Dermis microvascular lymphatic vessel endothelial cell (primary cell): ENCODE data around the gene RCOR1. TPM values are rescaled to one million over a fixed set of nuclear protein-coding genes. Genes with fewer than 3 reads are reported as not detected.
"Not testable (repeated sequence)": the region's sequence is repeated elsewhere in the genome, so short reads cannot be mapped to it uniquely, and the experiment has no call there.

Source experiments
- DNase-seq, 2 donors: peaks; one replicate each; pipeline versions ENCODE4 v3.0.0 to v3.0.0-alpha.2; 2010; ENCODE audit warnings: low read depth in 2 of 2
- total RNA-seq: library from RNA; depleted of rRNA; stranded (reverse); fragments of >200 nt; gene quantifications from 2 replicates; pipeline ENCODE4 v1.2.1, GENCODE V29; 2014

Gene RCOR1
- total RNA-seq, 1 donor from 2014 or later = 11.4 TPM

DNA sequence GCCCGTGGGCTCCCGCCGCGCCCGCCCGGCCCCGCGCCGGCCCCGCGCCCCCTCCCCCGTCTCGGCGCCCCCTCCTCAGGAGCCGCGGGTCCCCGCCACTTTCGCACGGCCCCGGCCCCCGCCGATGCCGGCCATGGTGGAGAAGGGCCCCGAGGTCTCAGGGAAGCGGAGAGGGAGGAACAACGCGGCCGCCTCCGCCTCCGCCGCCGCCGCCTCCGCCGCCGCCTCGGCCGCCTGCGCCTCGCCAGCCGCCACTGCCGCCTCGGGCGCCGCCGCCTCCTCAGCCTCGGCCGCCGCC is 263 bp downstream of the RCOR1 start:
- DNase-seq = no peak

DNA sequence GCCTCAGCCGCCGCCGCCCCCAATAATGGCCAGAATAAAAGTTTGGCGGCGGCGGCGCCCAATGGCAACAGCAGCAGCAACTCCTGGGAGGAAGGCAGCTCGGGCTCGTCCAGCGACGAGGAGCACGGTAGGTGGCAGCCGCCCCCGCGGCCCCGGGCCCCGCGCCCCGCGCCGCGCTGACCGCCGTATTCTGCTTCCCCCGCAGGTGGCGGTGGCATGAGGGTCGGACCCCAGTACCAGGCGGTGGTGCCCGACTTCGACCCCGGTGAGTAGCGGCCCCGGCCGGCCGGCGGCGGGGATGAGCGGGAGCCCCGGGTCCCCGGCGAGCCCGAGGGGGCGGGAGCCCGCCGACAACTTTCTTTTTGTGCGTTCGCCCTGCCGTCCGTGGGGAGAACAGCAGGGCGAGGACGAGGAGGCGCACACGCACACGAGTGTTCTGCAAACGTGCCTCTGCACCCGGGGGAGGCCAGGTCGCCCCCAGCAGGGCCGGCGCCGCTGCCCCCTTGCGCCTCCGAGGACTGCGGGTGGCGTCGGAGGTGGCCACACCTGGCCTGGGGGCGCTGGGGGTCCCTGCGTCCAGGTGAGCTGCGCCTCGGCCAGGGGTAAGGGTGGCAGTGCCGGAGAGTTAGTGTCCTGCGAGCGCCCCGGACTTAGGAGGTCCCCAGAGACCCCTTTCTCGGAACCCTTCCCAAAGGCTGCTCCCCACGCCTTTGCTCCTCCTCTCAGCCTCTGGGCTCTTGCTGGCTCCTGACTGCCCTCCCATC is 794 bp downstream of the RCOR1 start:
- DNase-seq = peak in 1 of 2 donors; percentile 56

DNA sequence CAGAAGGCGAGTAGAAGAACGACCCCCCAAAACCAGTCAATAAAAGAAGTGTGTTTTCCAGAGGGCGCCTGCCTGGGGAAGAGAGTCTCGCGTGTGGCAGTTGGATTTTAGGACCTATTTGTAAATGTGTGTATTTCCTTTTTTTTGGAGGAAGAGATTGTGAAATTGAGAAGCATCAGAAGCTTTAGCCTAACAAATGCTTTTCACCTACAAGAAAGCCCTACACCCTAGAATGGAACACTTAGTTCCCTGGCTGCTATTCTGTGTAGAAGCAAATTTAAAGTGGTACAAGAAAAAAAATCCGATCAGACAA is 1.3 kb downstream of the RCOR1 start:
- no peak for DNase-seq

DNA sequence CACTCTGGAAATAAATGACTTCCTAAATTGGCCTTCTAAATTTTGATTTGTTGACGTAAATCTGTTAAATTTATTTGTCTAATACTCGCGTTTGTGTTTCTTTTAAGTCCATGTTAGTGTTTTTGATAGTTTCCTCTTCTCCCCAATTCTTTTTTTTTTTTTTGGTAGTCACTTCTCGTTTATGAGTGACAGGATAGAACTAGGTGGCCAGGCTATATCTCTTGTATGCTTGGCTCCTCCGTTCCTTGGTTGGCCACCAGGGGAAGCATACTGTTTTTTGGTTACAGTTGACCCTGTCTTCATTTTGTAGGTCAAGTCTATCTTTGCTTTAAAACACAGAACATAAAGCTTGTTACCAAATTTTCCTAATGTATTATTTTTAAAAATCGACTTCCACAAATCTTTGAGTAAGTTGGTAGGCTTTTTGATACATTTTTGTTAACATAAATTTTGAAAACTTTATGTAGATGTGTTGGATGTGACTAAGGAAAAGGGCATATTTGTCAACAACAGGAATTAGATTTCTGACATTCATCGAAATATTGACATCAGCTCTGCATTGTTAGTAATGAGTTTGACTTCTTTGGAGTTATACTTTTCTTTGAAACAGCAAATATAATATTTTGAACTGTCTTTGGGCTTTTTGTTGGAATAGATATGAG is 2.2 kb downstream of the RCOR1 start:
- DNase-seq = peak; percentile 55 to 76

DNA sequence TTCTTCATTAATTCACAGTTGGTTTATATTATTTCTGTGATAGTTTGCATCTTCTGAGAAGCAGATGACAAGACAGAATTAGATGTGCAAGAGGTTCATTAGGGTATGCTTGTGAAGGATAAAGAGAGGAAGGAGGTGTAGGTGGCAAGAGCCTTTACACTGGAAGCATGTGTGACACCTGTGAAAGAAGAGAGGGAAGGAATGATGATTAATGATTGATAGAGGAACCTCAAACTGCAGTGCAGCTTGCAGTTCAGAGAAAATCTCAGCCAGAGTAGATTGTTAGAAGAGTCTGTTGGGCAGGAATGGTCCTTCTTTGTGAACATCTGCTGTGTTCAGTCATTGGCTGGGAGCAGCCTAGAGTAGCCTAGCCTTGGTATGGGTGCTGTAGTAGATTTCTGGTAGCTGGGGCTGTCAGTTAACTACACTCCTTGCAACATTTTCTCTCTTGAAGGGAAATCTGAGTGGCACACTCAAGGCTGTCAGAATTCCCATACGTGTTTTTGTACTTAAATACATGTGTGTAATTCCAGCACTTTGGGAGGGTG is 9.0 kb downstream of the RCOR1 start:
- no peak for DNase-seq

DNA sequence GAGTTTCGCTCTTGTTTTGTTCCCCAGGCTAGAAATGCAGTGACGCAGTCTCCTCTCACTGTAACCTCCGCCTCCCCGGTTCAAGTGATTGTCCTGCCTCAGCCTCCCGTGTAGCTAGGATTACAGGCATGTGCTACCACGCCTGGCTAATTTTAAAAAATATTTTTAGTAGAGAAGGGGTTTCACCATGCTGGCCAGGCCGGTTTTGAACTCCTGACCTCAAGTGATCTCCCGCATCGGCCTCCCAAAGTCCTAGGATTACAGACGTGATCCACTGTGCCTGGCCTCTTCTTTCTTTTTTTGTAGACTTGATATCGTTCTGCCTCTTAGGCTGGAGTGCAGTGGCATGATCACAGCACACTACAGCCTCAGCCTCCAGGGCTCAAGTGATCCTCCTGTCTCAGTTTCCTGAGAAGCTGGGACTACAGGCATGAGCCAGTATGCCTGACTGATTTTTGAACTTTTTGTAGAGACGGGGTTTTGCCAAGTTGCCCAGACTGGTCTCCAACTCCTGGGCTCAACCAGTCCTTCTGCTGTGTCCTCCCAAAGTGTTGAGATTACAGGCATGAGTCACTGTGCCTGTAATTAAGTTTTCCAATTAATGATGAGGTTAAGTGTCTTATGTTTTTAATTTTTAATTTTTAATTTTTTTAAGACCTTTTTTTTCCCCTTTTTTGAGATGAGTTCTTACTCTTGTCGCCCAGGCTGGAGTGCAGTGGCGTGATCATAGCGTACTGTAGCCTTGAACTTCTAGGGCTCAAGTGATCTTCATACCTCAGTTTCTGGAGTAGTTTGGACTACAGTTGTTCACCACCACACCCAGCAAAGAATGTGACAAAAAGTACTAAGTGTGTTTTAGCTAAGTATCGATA is 10.2 kb downstream of the RCOR1 start:
- DNase-seq = no peak

DNA sequence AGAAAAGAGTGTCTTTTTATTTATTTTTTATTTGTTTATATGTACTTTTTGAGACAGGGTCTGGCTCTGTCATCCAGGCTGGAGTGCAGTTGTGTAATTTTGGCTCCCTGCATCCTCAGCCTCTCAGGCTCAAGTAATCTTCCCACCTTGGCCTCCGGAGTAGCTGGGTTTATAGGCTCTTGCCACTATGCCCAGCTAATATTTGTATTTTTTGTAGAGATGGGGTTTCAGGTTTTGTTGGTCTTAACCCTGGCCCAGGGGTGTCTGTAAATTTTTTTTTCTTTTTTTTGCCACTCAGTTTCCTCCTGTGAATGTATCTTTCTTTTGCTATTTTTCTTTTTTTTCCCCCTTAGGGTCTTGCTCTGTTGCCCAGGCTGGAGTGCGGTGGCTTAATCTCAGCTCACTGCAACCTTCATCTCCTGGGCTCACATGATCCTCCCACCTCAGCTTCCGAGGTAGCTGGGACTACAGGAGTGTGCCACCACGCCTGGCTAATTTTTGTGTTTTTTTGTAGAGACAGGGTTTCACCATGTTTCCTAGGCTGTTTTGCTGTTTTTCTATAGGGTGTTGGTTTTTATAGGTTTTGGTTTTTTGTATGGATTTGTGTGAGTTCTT is 11.0 kb downstream of the RCOR1 start:
- DNase-seq = no peak

DNA sequence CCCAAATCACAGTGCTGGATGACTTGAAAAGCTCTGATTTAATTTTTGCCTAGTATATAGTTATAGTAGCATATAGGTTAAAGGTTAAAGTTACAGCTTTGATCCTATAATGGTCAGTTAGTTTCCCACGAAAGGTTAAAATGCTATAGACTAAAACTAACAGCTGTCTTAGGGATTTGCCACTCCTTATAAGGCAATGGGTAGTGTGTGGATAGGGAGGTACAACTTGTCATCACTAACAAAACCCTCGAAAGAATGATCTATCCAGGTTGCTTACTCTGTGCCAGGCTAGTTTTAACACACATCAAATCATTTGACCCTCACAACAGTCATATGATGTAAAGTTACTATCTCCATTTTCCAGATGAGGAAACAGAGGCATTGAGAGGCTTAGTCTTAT is 11.7 kb downstream of the RCOR1 start:
- no peak for DNase-seq

DNA sequence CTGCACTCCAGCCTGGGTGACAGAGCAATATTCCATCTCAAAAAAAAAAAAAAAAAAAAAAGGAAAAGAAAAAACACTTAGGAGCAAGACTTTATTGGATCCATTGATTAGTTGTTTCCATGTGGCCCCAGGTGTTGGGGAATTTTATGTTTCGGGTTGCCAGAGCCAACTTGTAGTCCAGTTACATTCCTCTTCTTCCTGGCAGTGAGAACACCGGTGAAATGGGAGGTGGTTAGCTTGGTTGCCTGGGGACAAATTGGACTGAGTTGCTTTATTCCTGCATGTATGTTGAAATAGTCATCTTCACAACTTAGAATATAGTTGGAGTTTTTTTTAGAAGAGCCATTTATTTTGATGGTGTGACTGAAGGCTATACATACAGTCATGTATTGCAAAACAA is 12.6 kb downstream of the RCOR1 start:
- DNase-seq = no peak

DNA sequence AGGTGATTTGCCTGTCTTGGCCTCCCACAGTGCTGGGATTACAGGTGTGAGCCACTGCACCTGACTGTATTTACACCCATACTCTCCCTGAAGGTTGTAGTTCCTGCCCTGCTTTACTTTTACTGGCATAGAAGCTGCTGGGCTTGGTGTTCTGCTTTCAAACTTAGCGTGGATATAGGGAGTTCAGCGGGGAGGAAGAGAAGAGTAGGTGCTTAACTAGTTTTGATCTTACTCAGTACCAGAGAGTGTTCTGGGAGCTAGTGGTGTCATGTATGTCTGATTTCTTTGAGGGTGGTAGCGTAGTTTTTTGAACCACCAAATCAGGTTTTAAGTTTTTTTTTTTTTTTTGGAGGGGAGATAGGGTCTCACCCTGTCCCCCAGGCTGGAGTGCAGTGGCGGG is 13.8 kb downstream of the RCOR1 start:
- no peak for DNase-seq

DNA sequence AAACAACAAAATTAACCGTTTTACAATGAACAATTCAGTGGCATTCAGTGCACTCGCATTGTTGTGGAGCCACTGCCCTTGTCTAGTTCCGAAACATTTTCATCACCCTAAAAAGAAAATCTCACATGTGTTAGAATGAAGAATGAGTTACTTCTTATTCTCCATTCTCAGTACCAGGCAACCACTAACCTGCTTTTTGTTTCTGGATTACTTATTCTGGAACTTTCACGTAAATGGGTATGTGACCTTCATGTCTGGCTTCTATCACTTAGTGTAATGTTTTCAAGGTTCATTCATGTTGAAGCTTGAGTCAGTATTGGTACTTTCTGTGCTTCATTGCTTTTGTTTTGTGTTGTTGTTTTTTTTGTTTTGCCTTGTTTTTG is 15.6 kb downstream of the RCOR1 start:
- no peak for DNase-seq

DNA sequence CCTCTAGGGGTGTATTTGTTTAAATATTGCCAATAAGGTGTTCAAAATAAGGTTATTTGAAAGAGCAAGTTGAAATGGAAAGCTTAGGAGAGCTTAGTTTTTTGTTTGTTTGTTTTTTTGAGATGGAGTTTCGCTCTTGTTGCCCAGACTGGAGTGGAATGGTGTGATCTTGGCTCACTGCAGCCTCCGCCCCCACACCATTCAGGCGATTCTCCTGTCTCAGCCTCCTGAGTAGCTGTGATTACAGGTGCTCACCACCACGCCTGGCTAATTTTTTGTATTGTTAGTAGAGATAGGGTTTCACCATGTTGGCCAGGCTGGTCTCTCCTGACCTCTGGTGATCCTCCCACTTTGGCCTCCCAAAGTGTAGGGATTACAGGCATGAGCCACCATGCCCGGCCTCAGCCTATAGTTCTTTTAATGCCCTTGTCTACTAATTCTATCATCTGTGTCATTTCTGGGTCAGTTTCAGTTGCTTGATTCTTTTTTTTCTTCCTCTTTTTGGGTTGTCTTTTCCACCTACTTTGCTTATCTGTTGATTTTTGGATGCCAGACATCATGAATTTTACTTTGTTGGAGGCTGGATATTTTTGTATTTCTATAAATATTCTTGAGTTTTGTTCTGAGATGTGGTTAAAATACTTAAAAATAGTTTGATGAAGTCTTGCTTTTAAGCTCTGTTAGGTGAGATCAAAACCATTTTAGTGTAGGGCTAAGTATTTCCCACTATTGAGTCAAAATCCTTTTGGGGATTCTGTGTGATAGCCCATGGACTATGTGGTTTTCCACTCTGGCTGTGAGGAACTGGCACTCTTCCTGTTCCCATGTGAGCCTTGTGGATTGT is 18.7 kb downstream of the RCOR1 start:
- DNase-seq = no peak

DNA sequence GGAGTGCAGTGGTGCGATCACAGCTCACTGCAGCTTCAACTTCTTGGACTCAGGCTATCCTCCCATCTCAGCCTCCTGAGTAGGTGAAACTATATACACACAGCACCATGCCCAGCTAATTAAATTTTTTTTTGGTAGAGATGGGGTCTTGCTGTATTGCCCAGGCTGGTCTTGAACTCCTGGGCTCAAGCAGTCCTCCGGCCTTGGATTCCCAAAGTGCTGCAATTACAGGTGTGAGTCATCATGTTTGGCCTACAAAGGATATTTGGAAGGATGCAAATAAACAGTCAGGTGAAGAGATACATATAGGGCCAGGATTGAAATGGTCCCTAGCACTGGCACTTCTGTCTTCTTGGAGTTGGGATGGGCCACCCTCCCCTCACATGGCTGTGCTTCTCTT is 23.9 kb downstream of the RCOR1 start:
- DNase-seq = no peak

DNA sequence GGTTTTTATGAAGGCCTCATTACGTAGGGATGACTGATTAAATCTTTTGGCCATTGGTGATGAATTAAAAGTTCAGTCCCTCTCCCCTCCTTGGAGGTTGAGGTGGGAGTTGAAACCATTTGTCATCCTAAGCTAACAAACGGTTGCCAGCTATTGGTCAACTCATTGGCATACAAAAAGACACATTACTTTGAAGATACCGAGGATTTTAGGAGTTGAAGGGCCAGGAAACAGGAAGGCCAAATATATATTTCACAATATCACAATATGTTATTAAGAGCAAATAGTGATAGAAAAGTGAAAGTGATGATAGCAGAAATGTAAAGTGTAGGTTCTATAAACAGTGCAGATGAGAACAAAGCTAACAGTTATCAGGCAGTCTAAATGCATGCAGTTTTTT is 24.4 kb downstream of the RCOR1 start:
- DNase-seq = peak in 1 of 2 donors; percentile 28

DNA sequence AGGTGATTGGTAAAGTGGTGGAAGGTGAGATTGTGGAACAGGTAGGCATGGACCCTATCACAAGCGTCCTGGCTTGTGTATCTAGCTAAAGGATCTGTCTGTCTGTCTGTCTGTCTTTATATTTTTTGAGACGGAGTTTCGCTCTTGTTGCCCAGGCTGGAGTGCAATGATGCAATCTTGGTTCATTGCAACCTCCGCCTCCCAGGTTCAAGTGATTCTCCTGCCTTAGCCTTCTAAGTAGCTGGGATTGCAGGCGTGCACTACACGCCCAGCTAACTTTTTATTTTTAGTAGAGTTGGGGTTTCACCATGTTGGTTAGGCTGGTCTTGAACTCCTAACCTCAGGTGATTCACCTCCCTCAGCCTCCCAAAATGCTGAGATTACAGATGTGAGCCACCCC is 26.6 kb downstream of the RCOR1 start:
- DNase-seq = not testable (repeated sequence)

DNA sequence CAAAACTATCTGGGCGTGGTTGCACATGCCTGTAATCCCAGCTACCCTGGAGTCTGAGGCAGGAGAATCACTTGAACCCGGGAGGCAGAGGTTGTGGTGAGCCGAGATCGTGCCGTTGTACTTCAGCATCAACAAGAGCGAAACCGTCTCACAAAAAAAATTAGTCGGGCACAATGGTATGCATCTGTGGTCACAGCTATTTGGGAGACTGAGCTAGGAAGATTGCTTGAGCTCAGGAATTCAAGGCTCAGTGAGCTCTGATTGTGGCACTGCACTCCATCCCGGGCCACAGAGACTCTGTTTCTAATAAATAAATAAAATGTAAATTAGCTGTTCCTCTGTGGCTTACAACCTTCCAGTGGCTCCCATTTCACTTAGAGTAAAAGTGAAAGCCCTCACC is 28.0 kb downstream of the RCOR1 start:
- no peak for DNase-seq

DNA sequence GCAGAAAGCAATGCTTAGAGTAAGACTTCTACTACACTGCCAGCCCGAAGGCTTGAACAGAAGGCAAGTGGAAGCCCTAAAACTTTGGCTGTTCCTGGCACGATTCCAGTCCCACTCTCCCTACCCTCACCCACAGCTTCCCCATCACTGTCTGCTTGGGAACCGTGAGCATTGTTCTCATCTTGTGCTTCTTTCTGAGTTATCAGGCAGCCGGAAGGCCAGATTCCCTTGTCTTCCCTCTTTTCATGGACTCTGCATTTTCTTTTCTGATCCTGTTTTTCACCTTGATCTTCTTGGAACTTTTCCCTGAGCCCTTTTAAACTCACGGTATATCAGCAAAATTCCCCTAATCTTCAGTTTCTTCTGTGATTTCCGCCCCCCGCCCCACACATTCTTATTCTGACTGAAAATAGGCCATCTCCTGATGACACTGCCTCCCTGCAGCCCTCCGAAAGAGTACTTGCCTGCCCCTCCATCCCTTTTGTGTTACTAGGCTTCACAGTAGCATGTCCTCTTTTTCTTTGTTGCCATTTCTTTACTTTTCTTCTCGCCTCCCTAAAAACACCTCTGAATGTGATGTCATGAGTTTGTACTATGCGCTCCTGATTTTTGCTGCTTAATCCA is 29.9 kb downstream of the RCOR1 start:
- DNase-seq = no peak

DNA sequence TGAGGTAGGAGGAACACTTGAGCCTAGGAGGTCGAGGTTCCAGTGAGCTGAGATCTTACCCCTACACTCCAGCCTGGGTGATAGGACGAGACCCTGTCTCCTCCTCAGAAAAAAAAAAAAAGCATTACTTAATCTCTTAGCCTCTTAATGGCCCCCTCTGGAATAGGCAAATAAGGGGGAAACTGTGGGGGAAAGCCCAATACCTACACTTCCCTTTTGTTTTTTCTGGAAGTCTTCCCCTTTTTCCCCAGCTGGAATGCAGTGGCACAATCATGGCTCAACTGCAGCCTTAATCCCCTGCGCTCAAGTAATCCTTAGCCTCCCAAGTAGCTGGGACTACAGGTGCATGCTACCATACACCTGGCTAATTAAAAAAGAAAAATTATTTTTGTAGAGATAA is 32.2 kb downstream of the RCOR1 start:
- no peak for DNase-seq

DNA sequence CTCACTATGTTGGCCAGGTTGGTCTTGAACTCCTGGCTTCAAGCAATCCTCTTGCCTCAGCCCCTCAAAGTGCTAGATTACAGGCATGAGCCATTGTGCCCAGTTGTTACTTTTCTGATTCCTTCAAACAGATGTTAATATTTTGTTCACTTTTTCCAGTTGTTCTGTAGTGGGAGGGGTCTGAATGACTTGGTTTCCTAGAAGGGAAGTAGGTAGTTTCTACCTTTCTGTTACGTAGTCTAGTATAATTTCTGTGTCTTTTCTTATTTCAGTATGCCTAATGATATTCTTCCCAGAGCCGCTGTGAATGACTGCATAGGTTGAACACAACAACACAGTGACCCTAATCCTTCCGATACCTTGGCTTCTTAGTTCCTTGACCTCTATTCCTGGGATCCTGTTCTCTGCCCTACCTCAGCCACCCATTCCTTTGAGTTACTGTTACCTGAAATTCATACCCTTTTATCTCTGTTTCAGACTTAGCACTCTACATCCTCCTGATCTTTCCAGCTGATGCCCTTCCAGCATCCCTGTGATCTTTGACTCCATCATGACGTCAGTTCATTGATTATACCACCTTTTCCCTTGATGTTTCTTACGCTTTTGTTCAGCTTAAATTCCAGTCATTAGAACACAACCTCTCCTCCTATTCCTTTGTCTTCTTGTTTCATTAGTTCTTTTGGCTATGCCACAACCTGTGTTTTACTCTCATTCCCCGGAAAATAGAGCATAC is 33.3 kb downstream of the RCOR1 start:
- no peak for DNase-seq

DNA sequence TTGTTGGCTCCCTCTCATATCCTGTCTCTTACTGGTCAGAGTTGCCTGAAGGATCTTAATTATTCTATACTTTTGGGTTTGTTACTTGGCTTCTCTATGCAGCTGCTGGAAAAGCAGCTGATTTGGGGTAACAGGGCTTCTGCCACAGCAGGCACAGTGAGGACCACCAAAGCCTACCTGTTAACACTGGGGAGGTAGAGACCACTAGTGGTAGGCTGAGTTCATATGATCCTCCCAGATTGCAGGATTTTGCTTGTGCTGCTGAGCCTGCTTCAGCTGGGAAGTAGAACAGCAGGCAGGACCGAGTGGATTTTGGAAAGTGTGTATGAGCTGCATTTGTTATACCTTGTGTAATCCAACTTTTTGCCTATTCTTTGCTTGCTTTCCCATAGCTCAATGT is 34.1 kb downstream of the RCOR1 start:
- DNase-seq = no peak
